GM15510 (cell line): ENCODE measurements around the gene LIPG.

ENCODE experiments used
- POLR2A ChIP-seq: IDR thresholded peaks from 3 replicates; pipeline ENCODE4 v1.6.1; 2011; ENCODE audit warnings: borderline replicate concordance; ENCODE audit not compliant: insufficient read length; ENCODE audit errors: extremely low read depth

The LIPG gene

GRCh38 chr18:49534846-49535601 is 26.8 kb upstream of the LIPG start:
- TF ChIP-seq POLR2A: no peak

GRCh38 chr18:49537232-49537896 is 24.5 kb upstream of the LIPG start:
- TF ChIP-seq POLR2A: no peak

- TF ChIP-seq POLR2A: no peak
Observed at GRCh38 chr18:49544362-49544761, 17.5 kb upstream of the LIPG start.

GRCh38 chr18:49546278-49546677 is 15.6 kb upstream of the LIPG start:
- no peak for TF ChIP-seq POLR2A

GRCh38 chr18:49546719-49547273 is 15.1 kb upstream of the LIPG start:
- TF ChIP-seq POLR2A: no peak

- TF ChIP-seq POLR2A: no peak
Observed at GRCh38 chr18:49547701-49548100, 14.2 kb upstream of the LIPG start.

- TF ChIP-seq POLR2A: no peak
Observed at GRCh38 chr18:49548229-49548636, 13.6 kb upstream of the LIPG start.

- TF ChIP-seq POLR2A: no peak
Observed at GRCh38 chr18:49550621-49551339, 11.1 kb upstream of the LIPG start.

- no peak for TF ChIP-seq POLR2A
Observed at GRCh38 chr18:49553003-49553402, 8.9 kb upstream of the LIPG start.

- TF ChIP-seq POLR2A: no peak
Observed at GRCh38 chr18:49555641-49556040, 6.2 kb upstream of the LIPG start.

- no peak for TF ChIP-seq POLR2A
Observed at GRCh38 chr18:49558356-49558755, 3.5 kb upstream of the LIPG start.

GRCh38 chr18:49560277-49560623 is 1.6 kb upstream of the LIPG start:
- no peak for TF ChIP-seq POLR2A

GRCh38 chr18:49560624-49561288 is 1.1 kb upstream of the LIPG start:
- TF ChIP-seq POLR2A: no peak

GRCh38 chr18:49562481-49563129 is 748 bp downstream of the LIPG start:
- no peak for TF ChIP-seq POLR2A
